Nephron (organoid): ENCODE data around the gene TSHZ1.
A peak's percentile ranks its signal among the peaks of the same experiment; 100 is the strongest.

Experiments used
- H3K27ac Mint-ChIP-seq, 3 experiments: 2 replicates each; pipeline ENCODE4 v1.8.0; 2020; ENCODE audit warnings: mixed read lengths in 3 of 3, mild to moderate bottlenecking in 2 of 3, moderate library complexity in 1 of 3
- H3K27me3 Mint-ChIP-seq: 2 replicates; pipeline ENCODE4 v1.8.0; 2021; ENCODE audit warnings: low read depth, mild to moderate bottlenecking, moderate library complexity, mixed read lengths
- H3K36me3 Mint-ChIP-seq: 2 replicates; pipeline ENCODE4 v1.8.0; 2020; ENCODE audit warnings: low read depth, mixed read lengths
- H3K4me1 Mint-ChIP-seq: 2 replicates; pipeline ENCODE4 v1.8.0; 2020; ENCODE audit warnings: mixed read lengths
- H3K4me3 Mint-ChIP-seq, 3 experiments: 2 replicates each; pipeline ENCODE4 v1.8.0; 2020; ENCODE audit warnings: mild to moderate bottlenecking in 3 of 3, mixed read lengths in 3 of 3, moderate library complexity in 2 of 3
- H3K9me3 Mint-ChIP-seq: 2 replicates; pipeline ENCODE4 v1.8.0; 2020; ENCODE audit warnings: mixed read lengths
- TF ChIP-seq, protein P1 (sequence below), 3 experiments: fragments of 200-600 bp; sonication (generic); IDR thresholded peaks; one replicate each; pipeline ENCODE4 v1.5.0; 2021; ENCODE audit warnings: antibody characterized with exemption in 3 of 3; ENCODE audit not compliant: unreplicated experiment in 3 of 3

The TSHZ1 gene

DNA sequence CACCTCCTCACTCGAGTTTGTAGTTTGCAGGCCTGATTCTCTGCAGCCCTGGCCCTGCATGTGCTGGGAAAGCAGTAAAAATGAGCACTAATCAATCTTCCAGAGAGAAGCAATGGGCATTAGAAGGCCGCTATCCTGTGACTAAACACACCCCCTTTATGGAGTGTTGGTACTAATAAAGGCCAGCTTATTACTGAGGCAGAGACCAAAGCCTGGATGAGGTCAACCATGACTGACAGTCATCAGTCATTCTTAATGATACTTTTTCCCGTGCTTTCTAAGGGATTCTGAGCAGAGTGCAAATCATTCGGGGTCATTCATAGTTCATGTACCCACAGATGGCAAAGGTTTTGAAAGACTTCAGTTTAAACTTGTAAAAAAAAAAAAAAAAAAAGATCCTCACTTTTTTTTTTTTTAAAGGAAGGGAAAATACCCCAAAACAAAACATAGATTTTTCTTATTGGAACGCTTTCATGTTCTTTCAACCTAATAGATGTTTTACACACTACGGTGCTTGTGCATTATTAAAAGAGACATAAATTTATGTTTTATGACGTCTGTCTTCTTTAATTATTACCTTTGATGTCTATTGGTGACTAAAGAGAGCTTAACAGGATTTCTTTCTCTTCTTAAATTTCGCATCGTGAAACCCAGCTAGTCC, 13.2 kb downstream of the TSHZ1 start:
- Mint-ChIP-seq H3K9me3 (no peaks in the 10 kb centered on the region), H3K4me3 (peak overlapping the region; percentile 47 to 57 (median 52)), H3K27ac (peak overlapping the region; percentile 94 to 99 (median 96)), H3K4me1 (peaks cover 97% of the 10 kb centered on the region), H3K27me3 (no peaks in the 10 kb centered on the region), H3K36me3 (no peaks in the 10 kb centered on the region)
- TF ChIP-seq, protein P1, sequence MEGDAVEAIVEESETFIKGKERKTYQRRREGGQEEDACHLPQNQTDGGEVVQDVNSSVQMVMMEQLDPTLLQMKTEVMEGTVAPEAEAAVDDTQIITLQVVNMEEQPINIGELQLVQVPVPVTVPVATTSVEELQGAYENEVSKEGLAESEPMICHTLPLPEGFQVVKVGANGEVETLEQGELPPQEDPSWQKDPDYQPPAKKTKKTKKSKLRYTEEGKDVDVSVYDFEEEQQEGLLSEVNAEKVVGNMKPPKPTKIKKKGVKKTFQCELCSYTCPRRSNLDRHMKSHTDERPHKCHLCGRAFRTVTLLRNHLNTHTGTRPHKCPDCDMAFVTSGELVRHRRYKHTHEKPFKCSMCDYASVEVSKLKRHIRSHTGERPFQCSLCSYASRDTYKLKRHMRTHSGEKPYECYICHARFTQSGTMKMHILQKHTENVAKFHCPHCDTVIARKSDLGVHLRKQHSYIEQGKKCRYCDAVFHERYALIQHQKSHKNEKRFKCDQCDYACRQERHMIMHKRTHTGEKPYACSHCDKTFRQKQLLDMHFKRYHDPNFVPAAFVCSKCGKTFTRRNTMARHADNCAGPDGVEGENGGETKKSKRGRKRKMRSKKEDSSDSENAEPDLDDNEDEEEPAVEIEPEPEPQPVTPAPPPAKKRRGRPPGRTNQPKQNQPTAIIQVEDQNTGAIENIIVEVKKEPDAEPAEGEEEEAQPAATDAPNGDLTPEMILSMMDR (IDR thresholded peaks at IDR 0.05; ENCODE audit: unreplicated experiment in 3 of 3), result no peak

DNA sequence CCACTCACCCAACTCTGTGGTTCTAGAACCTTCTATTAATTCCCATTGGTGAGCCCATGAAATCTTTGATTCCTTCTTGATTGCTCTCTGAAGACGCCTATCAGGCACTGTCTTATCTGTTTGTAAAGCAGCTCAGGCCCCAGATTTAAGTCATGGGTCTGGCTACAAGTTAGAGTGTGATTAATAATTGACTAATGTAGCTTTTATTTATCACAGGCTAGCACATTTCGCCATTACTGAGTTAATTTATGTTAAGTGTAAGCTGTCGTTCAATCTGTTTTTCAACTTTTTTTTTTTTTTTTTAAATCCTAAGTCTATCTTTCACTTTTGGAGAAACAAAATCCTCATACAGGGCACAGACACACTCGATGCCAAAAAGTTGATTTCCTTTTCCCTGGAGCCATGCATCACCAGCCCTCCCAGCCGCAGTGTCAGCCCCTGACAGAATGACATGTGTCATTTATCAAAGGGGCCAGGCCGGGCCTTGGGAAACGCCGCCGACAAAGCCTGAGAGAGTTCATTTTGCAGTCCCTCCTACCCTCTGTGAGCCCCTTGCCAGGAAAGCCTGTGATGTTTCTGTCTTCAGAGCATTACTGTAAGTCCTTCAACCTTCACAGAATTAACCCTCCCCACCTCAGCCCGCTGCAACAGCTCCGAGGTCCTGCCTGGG, 15.8 kb downstream of the TSHZ1 start:
- H3K4me3 Mint-ChIP-seq, result peak overlapping the region; percentile 77 to 87 (median 77)
- TF ChIP-seq, protein P1 (IDR thresholded peaks at IDR 0.05; ENCODE audit: unreplicated experiment in 3 of 3), result no peak
- H3K27ac Mint-ChIP-seq, result peak overlapping the region; percentile 96 to 99 (median 97)
- H3K36me3 Mint-ChIP-seq, result peaks cover 11% of the 10 kb centered on the region
- peaks cover 89% of the 10 kb centered on the region for H3K4me1 Mint-ChIP-seq
- H3K9me3 Mint-ChIP-seq, result no peaks in the 10 kb centered on the region
- H3K27me3 Mint-ChIP-seq, result no peaks in the 10 kb centered on the region

DNA sequence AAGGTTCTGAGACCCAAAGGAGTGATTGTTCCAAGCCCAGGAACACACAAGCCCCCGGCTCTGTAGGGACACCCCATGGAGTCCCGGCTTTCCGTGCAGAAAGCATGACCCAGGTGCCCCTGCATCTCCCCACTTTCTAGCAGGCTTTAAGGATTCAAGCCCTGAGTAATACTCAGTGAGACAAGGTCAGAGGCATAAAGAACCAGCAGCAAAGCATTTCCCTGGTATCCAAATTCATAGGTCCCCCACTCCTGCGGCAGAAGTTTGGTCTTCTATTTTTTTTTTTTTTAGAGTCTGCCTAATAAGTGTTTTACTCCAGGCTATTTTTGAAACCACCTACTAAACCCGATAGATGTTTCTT, 16.3 kb downstream of the TSHZ1 start:
- Mint-ChIP-seq H3K27ac (peak overlapping the region; percentile 96 to 99 (median 97)), H3K36me3 (peaks cover 11% of the 10 kb centered on the region), H3K4me1 (peaks cover 85% of the 10 kb centered on the region), H3K9me3 (no peaks in the 10 kb centered on the region), H3K4me3 (peak overlapping the region; percentile 77 to 87 (median 77)), H3K27me3 (no peaks in the 10 kb centered on the region)
- TF ChIP-seq, protein P1 (IDR thresholded peaks at IDR 0.05; ENCODE audit: unreplicated experiment in 3 of 3), result no peak

DNA sequence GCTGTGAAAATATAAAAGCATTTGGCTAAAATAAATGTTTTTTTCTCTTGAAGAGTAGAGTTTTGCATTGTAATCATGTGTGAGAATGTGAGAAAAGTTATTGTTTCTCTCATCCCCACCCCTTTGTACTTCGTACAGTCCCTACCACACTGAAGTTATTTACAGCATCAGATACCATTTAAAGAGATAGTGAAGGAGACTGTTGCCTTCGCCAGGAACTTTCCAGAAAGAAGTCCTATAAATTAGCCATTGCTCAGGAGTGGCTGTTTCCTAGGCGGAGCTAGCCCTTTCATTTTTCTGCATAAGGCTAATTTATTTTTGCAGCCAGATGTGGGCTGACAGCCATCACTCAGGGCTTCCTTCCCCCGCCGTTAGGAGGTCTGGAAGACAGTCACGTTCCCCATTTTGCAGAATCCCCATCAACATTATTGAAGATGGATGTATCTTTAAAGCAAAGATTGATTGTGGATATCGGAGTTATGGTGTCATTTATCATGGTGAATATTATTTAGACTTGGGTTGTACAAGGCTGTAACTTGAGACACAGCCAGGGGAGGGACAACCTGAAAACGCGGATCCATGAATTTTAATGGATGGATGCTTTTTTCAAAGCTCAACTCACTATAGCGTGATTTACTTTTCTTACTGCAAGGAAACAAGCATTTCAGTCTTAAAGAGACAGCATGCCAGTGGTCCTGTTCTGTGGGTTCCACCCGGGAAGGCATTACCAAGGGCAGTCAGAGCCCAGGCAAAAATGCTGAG, 17.1 kb downstream of the TSHZ1 start:
- Mint-ChIP-seq H3K27me3 (no peaks in the 10 kb centered on the region), H3K36me3 (peaks cover 11% of the 10 kb centered on the region), H3K4me3 (peak overlapping the region; percentile 77 to 87 (median 77)), H3K9me3 (no peaks in the 10 kb centered on the region), H3K4me1 (peaks cover 85% of the 10 kb centered on the region), H3K27ac (peak overlapping the region; percentile 96 to 99 (median 97))
- TF ChIP-seq, protein P1 (IDR thresholded peaks at IDR 0.05; ENCODE audit: unreplicated experiment in 3 of 3), result no peak

DNA sequence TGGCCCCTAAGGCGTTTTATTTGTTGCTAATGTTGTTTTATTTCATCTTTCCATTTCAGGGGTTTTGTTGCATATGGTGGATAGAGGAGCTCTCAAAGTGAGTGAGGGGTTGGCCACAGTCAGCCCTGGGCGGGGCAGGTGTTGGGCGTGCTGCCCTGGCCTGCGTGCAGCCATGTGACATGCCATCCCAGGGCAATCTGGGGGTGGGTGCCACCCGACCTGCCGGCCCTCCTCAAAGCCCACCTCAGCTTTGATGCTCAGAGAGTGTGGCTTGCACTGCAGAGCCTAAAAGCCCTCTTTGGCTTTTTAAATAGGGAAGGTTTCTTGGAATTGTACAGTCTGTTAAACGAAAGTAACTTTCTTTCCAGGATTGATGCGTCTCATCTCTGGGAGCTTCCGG, 18.4 kb downstream of the TSHZ1 start:
- Mint-ChIP-seq H3K27ac (peak overlapping the region; percentile 96 to 99 (median 97)), H3K4me3 (no peak overlapping the region), H3K4me1 (peaks cover 84% of the 10 kb centered on the region), H3K27me3 (no peaks in the 10 kb centered on the region), H3K9me3 (no peaks in the 10 kb centered on the region), H3K36me3 (peaks cover 11% of the 10 kb centered on the region)
- TF ChIP-seq, protein P1 (IDR thresholded peaks at IDR 0.05; ENCODE audit: unreplicated experiment in 3 of 3), result no peak
